ENCODE results near the gene STEEP1.

The STEEP1 gene

DNA sequence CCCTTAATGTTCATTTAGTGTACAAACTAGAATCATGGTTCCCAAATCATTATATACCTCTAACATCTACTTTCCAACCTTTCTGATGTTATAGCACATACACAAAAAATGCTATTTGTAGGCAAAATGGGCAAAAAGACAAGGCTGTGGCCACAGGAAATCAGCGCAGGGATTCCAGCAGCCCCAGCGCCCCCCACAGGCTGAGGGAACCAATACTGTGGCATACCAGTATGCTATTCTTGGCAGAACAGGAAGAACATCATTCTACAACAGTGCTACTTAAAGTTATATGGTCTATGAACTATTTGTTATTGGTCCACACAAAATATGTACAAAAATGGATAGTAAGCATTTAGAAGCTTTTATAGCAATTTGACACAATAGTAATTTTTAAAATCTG lies 25.3 kb downstream of the STEEP1 start:
- no peak for DNase-seq (ENCODE audit: low spot score)
- ChIA-PET CTCF (interaction anchor here (0.6 kb wide), 1 partner anchor 23 kb away, joined by 3 read pairs; no protein-coding TSS in a partner anchor), POLR2A (ENCODE audit: low non-redundant PET) (no interaction called here)
- no peak for TF ChIP-seq CTCF (conservative IDR thresholded peaks at IDR 0.05; ENCODE audit: low read depth)
- H3K27ac ChIP-seq: no peak overlapping the region

- POLR2A ChIA-PET (ENCODE audit: low non-redundant PET): no interaction called here
- CTCF ChIA-PET: no interaction called here
These were observed 27.7 kb downstream of the STEEP1 start for GRCh38 chrX:119537487-119537886.

DNA sequence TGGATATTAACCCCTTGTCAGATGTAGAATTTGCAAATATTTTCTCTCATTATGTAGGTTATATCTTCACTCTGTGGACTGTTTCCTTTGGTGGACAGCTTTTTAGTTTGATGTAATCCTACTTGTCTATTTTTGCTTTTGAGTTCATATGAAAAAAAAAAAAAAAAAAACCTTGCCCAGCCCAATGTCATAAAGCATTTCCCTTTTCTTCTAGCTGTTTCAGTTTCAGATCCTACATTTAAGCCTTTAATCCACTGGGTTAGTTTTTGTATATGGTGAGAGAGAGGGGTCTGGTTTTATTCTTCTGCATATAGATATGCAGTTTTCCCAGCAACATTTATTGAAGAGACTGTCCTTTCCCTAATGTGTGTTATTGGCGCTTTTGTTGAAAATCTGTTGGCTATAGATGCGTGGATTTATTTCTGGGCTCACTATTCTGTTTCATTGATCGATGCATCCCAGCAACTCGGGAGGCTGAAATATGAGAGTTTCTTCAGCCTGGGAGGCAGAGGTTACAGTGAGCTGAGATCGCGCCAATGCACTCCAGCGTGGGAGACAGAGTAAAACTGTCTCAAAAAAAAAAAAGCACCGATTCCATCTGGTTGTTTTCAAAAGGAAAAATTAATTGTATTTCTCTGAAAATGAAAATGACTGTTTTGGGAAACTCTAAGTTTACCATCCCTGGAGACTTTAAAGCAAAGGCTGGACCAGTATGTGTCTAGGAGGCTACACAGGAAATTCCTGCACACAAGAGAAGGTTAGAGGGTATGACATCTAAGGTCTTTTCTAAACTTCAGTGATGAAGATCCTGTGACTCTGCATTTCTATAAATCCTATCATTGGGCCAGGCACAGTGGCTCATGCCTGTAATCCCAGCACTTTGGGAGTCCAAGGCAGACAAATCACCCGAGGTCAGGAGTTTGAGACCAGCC lies 35.6 kb downstream of the STEEP1 start:
- ChIA-PET POLR2A (ENCODE audit: low non-redundant PET) (no interaction called here), CTCF (interaction anchor here (0.7 to 1.0 kb wide), 2 partner anchors 14 to 160 kb away, joined by 3 read pairs; no protein-coding TSS in a partner anchor)
- DNase-seq (ENCODE audit: low spot score): no peak
- no peak overlapping the region for H3K27ac ChIP-seq
- no peak for TF ChIP-seq CTCF (conservative IDR thresholded peaks at IDR 0.05; ENCODE audit: low read depth)

More at GRCh38 chrX:119537487-119537886, 27.7 kb downstream of the STEEP1 start:
- TF ChIP-seq CTCF (conservative IDR thresholded peaks at IDR 0.05; ENCODE audit: low read depth): no peak
- no peak overlapping the region for H3K27ac ChIP-seq
- no peak for DNase-seq (ENCODE audit: low spot score)

GRCh38 chrX:119523664-119524184 lies 41.5 kb downstream of the STEEP1 start:
- no peak overlapping the region for H3K27ac ChIP-seq
- CTCF ChIA-PET: no interaction called here
- TF ChIP-seq CTCF (conservative IDR thresholded peaks at IDR 0.05; ENCODE audit: low read depth): no peak
- DNase-seq (ENCODE audit: low spot score): no peak
- POLR2A ChIA-PET (ENCODE audit: low non-redundant PET): no interaction called here

- no peak for DNase-seq (ENCODE audit: low spot score)
- CTCF ChIA-PET: no interaction called here
- TF ChIP-seq CTCF (conservative IDR thresholded peaks at IDR 0.05; ENCODE audit: low read depth): no peak
- POLR2A ChIA-PET (ENCODE audit: low non-redundant PET): no interaction called here
- no peak overlapping the region for H3K27ac ChIP-seq
These were observed 44.0 kb downstream of the STEEP1 start for GRCh38 chrX:119521246-119521645.

- ChIA-PET POLR2A (ENCODE audit: low non-redundant PET) (no interaction called here), CTCF (interaction anchor here (1.1 kb wide), 1 partner anchor 211 kb away, joined by 3 read pairs; no protein-coding TSS in a partner anchor)
These were observed 46.8 kb downstream of the STEEP1 start for GRCh38 chrX:119518371-119518770.

More at GRCh38 chrX:119518371-119518770, 46.8 kb downstream of the STEEP1 start:
- no peak overlapping the region for H3K27ac ChIP-seq
- DNase-seq (ENCODE audit: low spot score): no peak
- no peak for TF ChIP-seq CTCF (conservative IDR thresholded peaks at IDR 0.05; ENCODE audit: low read depth)

All from RWPE1 (cell line).